OCI-LY7 (cell line): ENCODE measurements around the gene MOB1B.

Source experiments
- EZH2phosphoT487 ChIP-seq: fragments of 200-600 bp; sonication (generic); IDR thresholded peaks from 2 replicates; pipeline ENCODE4 v1.6.1; 2018; ENCODE audit warnings: low read depth, borderline replicate concordance, mild to moderate bottlenecking, mixed run types, antibody characterized with exemption, low read length, moderate library complexity, mixed read lengths
- TF ChIP-seq, protein P1 (sequence below): fragments of 200-600 bp; sonication (generic); conservative IDR thresholded peaks from 2 replicates; pipeline ENCODE4 v1.5.1; 2014; ENCODE audit warnings: mild to moderate bottlenecking, antibody characterized with exemption, low read length, moderate library complexity, mixed read lengths

DNA sequence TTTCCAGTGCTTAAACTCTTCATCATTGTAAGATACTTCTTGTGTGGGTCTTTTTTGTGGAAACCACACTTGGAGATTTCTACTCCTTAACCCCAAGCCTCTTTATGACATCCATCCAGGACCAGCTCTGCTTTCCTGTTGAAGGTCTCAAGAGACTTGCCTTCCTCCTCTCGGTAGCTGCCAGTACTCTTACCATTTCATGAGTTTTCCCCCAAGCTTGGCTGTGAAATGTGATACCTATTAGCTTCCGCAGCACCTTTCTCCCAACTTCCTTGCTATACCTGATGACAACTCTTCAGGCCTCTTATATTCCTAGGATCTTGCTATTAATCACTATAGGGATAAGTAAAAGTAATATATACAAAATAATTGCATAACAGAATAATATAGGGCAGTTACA, 89.4 kb downstream of the MOB1B start:
- TF ChIP-seq, protein P1, sequence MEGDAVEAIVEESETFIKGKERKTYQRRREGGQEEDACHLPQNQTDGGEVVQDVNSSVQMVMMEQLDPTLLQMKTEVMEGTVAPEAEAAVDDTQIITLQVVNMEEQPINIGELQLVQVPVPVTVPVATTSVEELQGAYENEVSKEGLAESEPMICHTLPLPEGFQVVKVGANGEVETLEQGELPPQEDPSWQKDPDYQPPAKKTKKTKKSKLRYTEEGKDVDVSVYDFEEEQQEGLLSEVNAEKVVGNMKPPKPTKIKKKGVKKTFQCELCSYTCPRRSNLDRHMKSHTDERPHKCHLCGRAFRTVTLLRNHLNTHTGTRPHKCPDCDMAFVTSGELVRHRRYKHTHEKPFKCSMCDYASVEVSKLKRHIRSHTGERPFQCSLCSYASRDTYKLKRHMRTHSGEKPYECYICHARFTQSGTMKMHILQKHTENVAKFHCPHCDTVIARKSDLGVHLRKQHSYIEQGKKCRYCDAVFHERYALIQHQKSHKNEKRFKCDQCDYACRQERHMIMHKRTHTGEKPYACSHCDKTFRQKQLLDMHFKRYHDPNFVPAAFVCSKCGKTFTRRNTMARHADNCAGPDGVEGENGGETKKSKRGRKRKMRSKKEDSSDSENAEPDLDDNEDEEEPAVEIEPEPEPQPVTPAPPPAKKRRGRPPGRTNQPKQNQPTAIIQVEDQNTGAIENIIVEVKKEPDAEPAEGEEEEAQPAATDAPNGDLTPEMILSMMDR, result no peak
- TF ChIP-seq EZH2phosphoT487, result no peak
